HCT116 (cell line): Measurements from ENCODE around the gene DAPK2. TPM values are rescaled to one million over a fixed set of nuclear protein-coding genes. Genes with fewer than 3 reads are reported as not detected.

Experiments used
- ATAC-seq: fragments of 200-7000 bp; cut with Tn5 transposase; 2 replicates; pipeline ENCODE4 v1.9.1; 2020; ENCODE audit warnings: mild to moderate bottlenecking, moderate library complexity
- BruUV-seq: library from RNA; stranded (reverse); fragments of 400-500 nt; replicated peaks from 2 replicates; lab custom pipeline; 2021; lab: Mats Ljungman, UMichigan
- CTCF ChIA-PET: fragments of 300-600 bp; sonication (Branson Sonifier 250); formaldehyde crosslinking; loops from one replicate; lab custom pipeline; 2021; ENCODE audit warnings: antibody characterized with exemption; lab: Charles Lee
- POLR2A ChIA-PET: fragments of 300-600, 350-600 bp; sonication (Branson Sonifier 250); formaldehyde crosslinking; loops from one replicate; lab custom pipeline; 2021; ENCODE audit warnings: antibody characterized with exemption; lab: Charles Lee
- RAD21 ChIA-PET, 2 experiments: fragments of 300-600 bp; sonication (Branson Sonifier 250); formaldehyde crosslinking; loops; one replicate each; lab custom pipeline; 2023; ENCODE audit warnings: low total read pairs in 2 of 2; ENCODE audit not compliant: uncharacterized antibody in 2 of 2, unreplicated experiment in 2 of 2, low non-redundant PET in 1 of 2; lab: Charles Lee
- DNase-seq: peaks from one replicate; pipeline ENCODE4 v3.0.0-alpha.2; 2010; ENCODE audit warnings: low read depth, low spot score
- H2AFZ ChIP-seq: fragments of 200-600 bp; shearing (Covaris generic), sonication (generic); 2 replicates; pipeline ENCODE4 v1.6.1; 2017; ENCODE audit warnings: low read depth, mixed run types, mixed read lengths, antibody characterized with exemption, low read length; ENCODE audit not compliant: poor library complexity, severe bottlenecking
- H3K27ac ChIP-seq: 2 replicates; pipeline ENCODE4 v1.5.1; 2012; ENCODE audit warnings: low read depth, low read length
- H3K27me3 ChIP-seq: fragments of 200-600 bp; sonication (generic); 2 replicates; pipeline ENCODE4 v1.6.1; 2016; ENCODE audit warnings: mixed run types, low read length, mixed read lengths; ENCODE audit not compliant: insufficient read depth
- H3K36me3 ChIP-seq, 2 experiments: fragments of 200-500 bp in 1 of 2; fragments of 200-600 bp in 1 of 2; sonication (Bioruptor generic) in 1 of 2; sonication (generic) in 1 of 2; 2 replicates each; pipeline versions ENCODE4 v1.5.1 to v1.6.1; 2014 to 2016; ENCODE audit warnings: low read length in 2 of 2, inconsistent platforms in 1 of 2, mixed read lengths in 1 of 2, mixed run types in 1 of 2; ENCODE audit not compliant: insufficient read depth in 2 of 2, control insufficient read depth in 1 of 2
- H3K4me1 ChIP-seq, 2 experiments: fragments of 200-600 bp in 1 of 2; sonication (generic) in 1 of 2; 2 replicates each; pipeline versions ENCODE4 v1.5.1 to v1.6.1; 2012 to 2017; ENCODE audit warnings: low read length in 2 of 2, inconsistent platforms in 1 of 2, mild to moderate bottlenecking in 1 of 2, mixed read lengths in 1 of 2, mixed run types in 1 of 2, moderate library complexity in 1 of 2; ENCODE audit not compliant: insufficient read depth in 2 of 2, control insufficient read depth in 1 of 2
- H3K4me2 ChIP-seq: fragments of 200-600 bp; sonication (generic); 2 replicates; pipeline ENCODE4 v1.6.1; 2017; ENCODE audit warnings: mixed run types, low read length, mixed read lengths
- H3K4me3 ChIP-seq, 2 experiments: fragments of 200-600 bp in 1 of 2; sonication (generic) in 1 of 2; replicated peaks in 1 of 2; 2 replicates each; pipeline ENCODE4 v1.5.1; 2011 to 2016; ENCODE audit warnings: low read length in 2 of 2, control low read depth in 1 of 2, low read depth in 1 of 2, mild to moderate bottlenecking in 1 of 2, mixed read lengths in 1 of 2, mixed run types in 1 of 2
- H3K79me2 ChIP-seq: fragments of 200-600 bp; sonication (generic); 2 replicates; pipeline ENCODE4 v1.6.1; 2017; ENCODE audit warnings: mild to moderate bottlenecking, mixed run types, low read length, moderate library complexity, mixed read lengths; ENCODE audit not compliant: insufficient read depth
- H3K9ac ChIP-seq: fragments of 200-600 bp; sonication (generic); 2 replicates; pipeline ENCODE4 v1.6.1; 2016; ENCODE audit warnings: low read length, mixed read lengths
- H3K9me2 ChIP-seq: fragments of 200-600 bp; sonication (generic), shearing (Covaris generic); 2 replicates; pipeline ENCODE4 v1.6.1; 2017; ENCODE audit warnings: mixed run types, mild to moderate bottlenecking, moderate library complexity; ENCODE audit not compliant: insufficient read depth
- H3K9me3 ChIP-seq, 2 experiments: fragments of 200-500 bp in 1 of 2; fragments of 200-600 bp in 1 of 2; sonication (Bioruptor generic) in 1 of 2; sonication (generic) in 1 of 2; 2 replicates each; pipeline ENCODE4 v1.6.1; 2014 to 2017; ENCODE audit warnings: low read length in 2 of 2, mixed read lengths in 2 of 2, inconsistent platforms in 1 of 2, low read depth in 1 of 2, mild to moderate bottlenecking in 1 of 2, mixed run types in 1 of 2, moderate library complexity in 1 of 2; ENCODE audit not compliant: control insufficient read depth in 1 of 2, insufficient read depth in 1 of 2
- H4K20me1 ChIP-seq: fragments of 200-600 bp; sonication (generic), shearing (Covaris generic); 2 replicates; pipeline ENCODE4 v1.6.1; 2017; ENCODE audit warnings: mixed run types, mild to moderate bottlenecking, moderate library complexity; ENCODE audit not compliant: insufficient read depth
- CBX3 ChIP-seq: IDR thresholded peaks from 2 replicates; pipeline ENCODE4 v1.6.1; 2012; ENCODE audit warnings: low read depth
- CEBPB ChIP-seq: IDR thresholded peaks from 2 replicates; pipeline ENCODE4 v1.6.1; 2012; ENCODE audit warnings: low read depth
- EGR1 ChIP-seq: IDR thresholded peaks from 2 replicates; pipeline ENCODE4 v1.6.1; 2012; ENCODE audit warnings: low read depth
- ELF1 ChIP-seq: IDR thresholded peaks from 2 replicates; pipeline ENCODE4 v1.6.1; 2012; ENCODE audit warnings: low read depth, borderline replicate concordance
- EZH2 ChIP-seq: fragments of 200-600 bp; sonication (generic); IDR thresholded peaks from 2 replicates; pipeline ENCODE4 v1.6.1; 2017; ENCODE audit warnings: antibody characterized with exemption, mixed run types
- FOSL1 ChIP-seq: IDR thresholded peaks from 2 replicates; pipeline ENCODE4 v1.6.1; 2012; ENCODE audit warnings: low read depth
- JUND ChIP-seq: IDR thresholded peaks from 2 replicates; pipeline ENCODE4 v1.6.1; 2012
- MAX ChIP-seq: IDR thresholded peaks from 2 replicates; pipeline ENCODE4 v1.6.1; 2012
- POLR2A ChIP-seq: IDR thresholded peaks from 2 replicates; pipeline ENCODE4 v1.7.0; 2011; ENCODE audit warnings: borderline replicate concordance; ENCODE audit not compliant: insufficient read depth, insufficient read length; ENCODE audit errors: extremely low read depth
- POLR2AphosphoS5 ChIP-seq: IDR thresholded peaks from 2 replicates; pipeline ENCODE4 v1.6.1; 2011; ENCODE audit warnings: mild to moderate bottlenecking, low read depth, low read length, moderate library complexity
- RAD21 ChIP-seq: IDR thresholded peaks from 2 replicates; pipeline ENCODE4 v1.6.1; 2012; ENCODE audit warnings: low read depth, mild to moderate bottlenecking
- SIN3A ChIP-seq: IDR thresholded peaks from 2 replicates; pipeline ENCODE4 v1.6.1; 2012; ENCODE audit warnings: low read depth
- SP1 ChIP-seq: IDR thresholded peaks from 2 replicates; pipeline ENCODE4 v1.6.1; 2012; ENCODE audit warnings: low read depth
- YY1 ChIP-seq: IDR thresholded peaks from 2 replicates; pipeline ENCODE4 v1.6.1; 2011; ENCODE audit warnings: low read length, low read depth, moderate library complexity, mild to moderate bottlenecking; ENCODE audit not compliant: insufficient replicate concordance; ENCODE audit errors: extremely low read depth
- ZFX ChIP-seq: fragments of 450-650 bp; IDR thresholded peaks from 2 replicates; pipeline ENCODE4 v1.6.1; 2017
- ZNF274 ChIP-seq: fragments of 200-500 bp; sonication (Bioruptor generic); IDR thresholded peaks from 2 replicates; pipeline ENCODE4 v1.6.1; 2014; ENCODE audit warnings: mild to moderate bottlenecking, low read depth, low read length, inconsistent platforms
- intact Hi-C: fragments of 100-400 bp; cut with micrococcal nuclease; formaldehyde crosslinking; loops from 2 replicates; pipeline ENCODE4 v1.10.0; 2022
- total RNA-seq: library from RNA; stranded (reverse); gene quantifications from one replicate; pipeline ENCODE4 v1.2.1, GENCODE V29; 2021; ENCODE audit not compliant: unreplicated experiment
- TF ChIP-seq, protein P1 (sequence below): IDR thresholded peaks from 2 replicates; pipeline ENCODE4 v1.6.1; 2012
- TF ChIP-seq, protein P2 (sequence below): IDR thresholded peaks from 2 replicates; pipeline ENCODE4 v1.6.1; 2012; ENCODE audit warnings: low read depth

Gene DAPK2
- total RNA-seq, 1 experiment from 2014 or later: 4.8 TPM

DNA sequence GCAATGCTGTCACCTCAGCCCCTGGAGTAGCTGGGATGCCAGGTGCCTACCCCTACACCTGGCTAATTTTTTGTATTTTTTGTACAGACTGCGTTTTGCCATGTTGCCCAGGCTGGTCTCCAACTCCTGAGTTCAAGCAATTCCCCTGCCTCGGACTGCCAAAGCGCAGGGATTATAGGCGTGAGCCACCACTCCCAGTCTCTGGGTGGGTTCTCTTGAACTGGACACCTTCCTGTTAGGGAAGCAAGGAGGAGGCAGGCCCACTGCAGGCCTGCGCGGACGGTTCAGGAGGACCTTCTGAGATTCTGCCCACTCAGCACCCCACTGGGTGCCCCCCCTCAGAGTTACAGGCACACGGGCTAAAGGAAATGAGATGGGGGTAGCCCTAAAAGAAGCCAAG is 138.8 kb downstream of the DAPK2 start:
- Histone ChIP-seq H3K4me3 (no peak overlapping the region), H3K27ac (no peak overlapping the region), H3K27me3 (no peaks in the 10 kb centered on the region), H3K9me3 (no peaks in the 10 kb centered on the region), H2AFZ (no peak overlapping the region), H3K36me3 (no peaks in the 10 kb centered on the region), H3K4me1 (no peaks in the 10 kb centered on the region), H4K20me1 (no peaks in the 10 kb centered on the region), H3K9ac (no peak overlapping the region), H3K79me2 (no peaks in the 10 kb centered on the region), H3K4me2 (no peak overlapping the region), H3K9me2 (no peaks in the 10 kb centered on the region)
- TF ChIP-seq POLR2A: no peak
- TF ChIP-seq EGR1: no peak
- TF ChIP-seq SIN3A: no peak
- TF ChIP-seq ZNF274: no peak
- TF ChIP-seq POLR2AphosphoS5: no peak
- TF ChIP-seq ZFX: no peak
- TF ChIP-seq CEBPB: no peak
- TF ChIP-seq RAD21: no peak
- TF ChIP-seq YY1: no peak
- no peak for TF ChIP-seq CBX3
- TF ChIP-seq MAX: no peak
- TF ChIP-seq FOSL1: no peak
- no peak for TF ChIP-seq SP1
- ChIA-PET CTCF (no interaction called here), POLR2A (no interaction called here), RAD21 (no interaction called here)
- no peak for ATAC-seq
- DNase-seq: no peak
- intact Hi-C loops: no loop called here
- BruUV-seq: no TSS peak

GRCh38 chr15:63906266-63906584 is 140.1 kb downstream of the DAPK2 start:
- Histone ChIP-seq H3K9ac (no peak overlapping the region), H3K79me2 (no peaks in the 10 kb centered on the region), H4K20me1 (no peaks in the 10 kb centered on the region), H3K4me2 (no peak overlapping the region), H2AFZ (no peak overlapping the region), H3K36me3 (no peaks in the 10 kb centered on the region), H3K4me3 (no peak overlapping the region), H3K9me3 (no peaks in the 10 kb centered on the region), H3K4me1 (no peaks in the 10 kb centered on the region), H3K9me2 (no peaks in the 10 kb centered on the region), H3K27me3 (no peaks in the 10 kb centered on the region), H3K27ac (no peak overlapping the region)
- ChIA-PET RAD21 (no interaction called here), CTCF (no interaction called here), POLR2A (no interaction called here)
- intact Hi-C loops: no loop called here
- BruUV-seq: no TSS peak
- no peak for DNase-seq
- no peak for ATAC-seq
- no peak for TF ChIP-seq ELF1
- TF ChIP-seq, protein P1, sequence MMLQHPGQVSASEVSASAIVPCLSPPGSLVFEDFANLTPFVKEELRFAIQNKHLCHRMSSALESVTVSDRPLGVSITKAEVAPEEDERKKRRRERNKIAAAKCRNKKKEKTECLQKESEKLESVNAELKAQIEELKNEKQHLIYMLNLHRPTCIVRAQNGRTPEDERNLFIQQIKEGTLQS: no peak
- no peak for TF ChIP-seq ZNF274
- TF ChIP-seq EGR1: no peak
- no peak for TF ChIP-seq SIN3A
- TF ChIP-seq, protein P2, sequence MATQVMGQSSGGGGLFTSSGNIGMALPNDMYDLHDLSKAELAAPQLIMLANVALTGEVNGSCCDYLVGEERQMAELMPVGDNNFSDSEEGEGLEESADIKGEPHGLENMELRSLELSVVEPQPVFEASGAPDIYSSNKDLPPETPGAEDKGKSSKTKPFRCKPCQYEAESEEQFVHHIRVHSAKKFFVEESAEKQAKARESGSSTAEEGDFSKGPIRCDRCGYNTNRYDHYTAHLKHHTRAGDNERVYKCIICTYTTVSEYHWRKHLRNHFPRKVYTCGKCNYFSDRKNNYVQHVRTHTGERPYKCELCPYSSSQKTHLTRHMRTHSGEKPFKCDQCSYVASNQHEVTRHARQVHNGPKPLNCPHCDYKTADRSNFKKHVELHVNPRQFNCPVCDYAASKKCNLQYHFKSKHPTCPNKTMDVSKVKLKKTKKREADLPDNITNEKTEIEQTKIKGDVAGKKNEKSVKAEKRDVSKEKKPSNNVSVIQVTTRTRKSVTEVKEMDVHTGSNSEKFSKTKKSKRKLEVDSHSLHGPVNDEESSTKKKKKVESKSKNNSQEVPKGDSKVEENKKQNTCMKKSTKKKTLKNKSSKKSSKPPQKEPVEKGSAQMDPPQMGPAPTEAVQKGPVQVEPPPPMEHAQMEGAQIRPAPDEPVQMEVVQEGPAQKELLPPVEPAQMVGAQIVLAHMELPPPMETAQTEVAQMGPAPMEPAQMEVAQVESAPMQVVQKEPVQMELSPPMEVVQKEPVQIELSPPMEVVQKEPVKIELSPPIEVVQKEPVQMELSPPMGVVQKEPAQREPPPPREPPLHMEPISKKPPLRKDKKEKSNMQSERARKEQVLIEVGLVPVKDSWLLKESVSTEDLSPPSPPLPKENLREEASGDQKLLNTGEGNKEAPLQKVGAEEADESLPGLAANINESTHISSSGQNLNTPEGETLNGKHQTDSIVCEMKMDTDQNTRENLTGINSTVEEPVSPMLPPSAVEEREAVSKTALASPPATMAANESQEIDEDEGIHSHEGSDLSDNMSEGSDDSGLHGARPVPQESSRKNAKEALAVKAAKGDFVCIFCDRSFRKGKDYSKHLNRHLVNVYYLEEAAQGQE: no peak
- TF ChIP-seq EZH2: no peak
- TF ChIP-seq JUND: no peak
- TF ChIP-seq CEBPB: no peak
- TF ChIP-seq FOSL1: no peak
